Cardiac muscle cell (in vitro differentiated cells and primary cell): ENCODE measurements around the gene PIWIL4. TPM values are rescaled to one million over a fixed set of nuclear protein-coding genes. Genes with fewer than 3 reads are reported as not detected.

Experiments used
- DNase-seq, 2 donors: peaks; one replicate each; pipeline versions ENCODE4 v3.0.0 to v3.0.0-alpha.2; 2010 to 2017; ENCODE audit warnings: low read depth in 1 of 2, low spot score in 1 of 2
- H3K27ac ChIP-seq: fragments of 200-600 bp; sonication (generic); 2 replicates; pipeline ENCODE4 v1.5.1; 2016
- H3K27me3 ChIP-seq: fragments of 200-600 bp; sonication (generic); 2 replicates; pipeline ENCODE4 v1.6.0; 2016; ENCODE audit warnings: control low read depth
- H3K36me3 ChIP-seq: fragments of 200-600 bp; sonication (generic); 2 replicates; pipeline ENCODE4 v1.5.1; 2016; ENCODE audit warnings: control low read depth
- H3K4me1 ChIP-seq: fragments of 200-600 bp; sonication (generic); 2 replicates; pipeline ENCODE4 v1.8.1; 2017; ENCODE audit warnings: low read depth, mild to moderate bottlenecking, mixed run types
- H3K4me3 ChIP-seq: fragments of 200-600 bp; sonication (generic); 2 replicates; pipeline ENCODE4 v1.5.1; 2016; ENCODE audit warnings: mild to moderate bottlenecking
- H3K9me3 ChIP-seq: fragments of 200-600 bp; sonication (generic); 2 replicates; pipeline ENCODE4 v1.5.1; 2017; ENCODE audit warnings: low read depth, mild to moderate bottlenecking, control low read depth
- CTCF ChIP-seq: IDR thresholded peaks from 2 replicates; pipeline ENCODE4 v1.5.1; 2012; ENCODE audit warnings: low read depth, mild to moderate bottlenecking, low read length
- polyA plus RNA-seq: library from polyadenylated mRNA; unstranded; fragments of >200 nt; fragmentation: Nextera tagmentation; extraction: Ambion mirVana; gene quantifications from 2 replicates; pipeline ENCODE4 v1.2.1, GENCODE V29; 2016
- total RNA-seq: library from RNA; depleted of rRNA; stranded (reverse); fragments of >200 nt; gene quantifications from 2 replicates; pipeline ENCODE4 v1.2.3, GENCODE V29; 2016

The PIWIL4 gene
- total and polyA plus RNA-seq, 2 experiments from 2014 or later: 0.18 to 1.8 TPM

DNA sequence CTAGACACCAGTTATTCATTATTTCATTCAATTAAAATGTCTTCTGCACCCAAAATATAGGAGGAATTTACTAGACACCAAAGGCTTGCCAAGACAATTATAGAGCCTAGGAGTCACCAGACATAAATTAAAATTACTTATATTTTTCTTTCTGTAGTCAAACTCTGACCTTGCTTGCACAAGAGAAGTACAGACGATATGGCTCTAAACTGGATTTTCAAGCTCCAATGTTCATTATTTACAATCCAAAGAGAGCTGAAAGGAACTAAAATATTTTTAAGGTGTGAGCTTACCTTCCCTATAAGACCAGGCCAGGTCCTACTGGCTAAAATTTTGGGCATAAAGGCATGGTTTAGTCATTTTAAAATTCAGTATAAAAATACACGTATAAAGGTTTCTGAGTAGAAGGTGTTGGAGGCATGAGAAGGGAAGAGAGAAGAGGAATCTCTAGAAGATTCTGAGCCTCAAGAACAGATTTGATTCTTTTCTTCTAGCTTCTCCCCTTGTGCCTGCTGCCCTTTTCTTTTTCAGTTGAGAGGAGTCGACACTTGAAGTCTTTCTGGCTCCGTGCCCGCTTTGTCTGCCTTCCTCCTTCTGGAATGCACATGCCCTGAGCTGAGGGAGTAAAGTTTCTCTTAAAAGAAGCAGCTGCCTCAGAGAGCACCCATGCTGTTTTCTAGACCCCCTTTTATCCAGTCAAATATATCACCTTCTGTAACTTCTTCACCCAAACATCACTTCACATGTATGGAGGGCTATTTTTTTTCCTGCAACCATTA, 41.4 kb upstream of the PIWIL4 start:
- Histone ChIP-seq H3K27me3 (no peaks in the 10 kb centered on the region), H3K27ac (no peak overlapping the region), H3K4me3 (no peak overlapping the region), H3K4me1 (peaks cover 17% of the 10 kb centered on the region), H3K9me3 (no peaks in the 10 kb centered on the region), H3K36me3 (no peaks in the 10 kb centered on the region)
- no peak for TF ChIP-seq CTCF
- peak; percentile 90 to 93 for DNase-seq

GRCh38 chr11:94526645-94527438, 40.3 kb upstream of the PIWIL4 start:
- H3K9me3 ChIP-seq: no peaks in the 10 kb centered on the region
- no peak for DNase-seq
- no peaks in the 10 kb centered on the region for H3K36me3 ChIP-seq
- H3K4me1 ChIP-seq: peaks cover 17% of the 10 kb centered on the region
- TF ChIP-seq CTCF: no peak
- no peak overlapping the region for H3K27ac ChIP-seq
- no peaks in the 10 kb centered on the region for H3K27me3 ChIP-seq
- no peak overlapping the region for H3K4me3 ChIP-seq

GRCh38 chr11:94528551-94528950, 38.6 kb upstream of the PIWIL4 start:
- no peaks in the 10 kb centered on the region for H3K9me3 ChIP-seq

DNA sequence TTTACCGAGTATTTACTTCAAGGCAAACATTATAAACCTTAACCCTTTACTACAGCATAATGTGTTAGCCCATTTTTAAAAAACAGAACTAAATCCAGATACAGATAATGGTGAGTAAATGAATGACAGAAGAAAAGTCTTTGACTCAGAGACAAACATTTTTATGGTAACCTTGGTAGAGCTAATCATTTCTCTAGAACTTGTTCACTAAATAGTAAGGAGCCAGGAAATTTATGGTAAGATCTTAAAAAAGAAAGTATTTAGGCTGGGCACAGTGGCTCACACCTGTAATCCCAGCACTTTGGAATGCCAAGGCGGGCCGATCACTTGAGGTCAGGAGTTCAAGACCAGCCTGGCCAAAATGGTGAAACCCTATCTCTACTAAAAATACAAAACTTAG, 35.0 kb upstream of the PIWIL4 start:
- Histone ChIP-seq H3K9me3 (no peaks in the 10 kb centered on the region), H3K36me3 (no peaks in the 10 kb centered on the region), H3K4me1 (peaks cover 14% of the 10 kb centered on the region), H3K27me3 (no peaks in the 10 kb centered on the region), H3K4me3 (no peak overlapping the region), H3K27ac (no peak overlapping the region)
- no peak for TF ChIP-seq CTCF
- DNase-seq: no peak

More at GRCh38 chr11:94528551-94528950, 38.6 kb upstream of the PIWIL4 start:
- Histone ChIP-seq H3K27me3 (no peaks in the 10 kb centered on the region), H3K36me3 (no peaks in the 10 kb centered on the region), H3K27ac (no peak overlapping the region), H3K4me3 (no peak overlapping the region), H3K4me1 (peaks cover 20% of the 10 kb centered on the region)
- DNase-seq: no peak
- no peak for TF ChIP-seq CTCF

- Histone ChIP-seq H3K4me3 (no peak overlapping the region), H3K27me3 (no peaks in the 10 kb centered on the region), H3K4me1 (peaks cover 14% of the 10 kb centered on the region), H3K27ac (no peak overlapping the region), H3K36me3 (no peaks in the 10 kb centered on the region), H3K9me3 (no peaks in the 10 kb centered on the region)
- no peak for DNase-seq
- TF ChIP-seq CTCF: no peak
Observed at GRCh38 chr11:94533206-94533605, 34.0 kb upstream of the PIWIL4 start.
